Right kidney (tissue), 9 donors: ENCODE measurements around the gene RNASE11.
"Not testable (repeated sequence)": the region's sequence is repeated elsewhere in the genome, so short reads cannot be mapped to it uniquely, and the experiment has no call there.

Experiments used
- DNase-seq: peaks from one replicate; pipeline ENCODE4 v3.0.0-alpha.2; 2016
- long read RNA-seq, 8 donors: transcript quantifications; one replicate each; lab custom pipeline, GENCODE V29; 2026

The RNASE11 gene
- long read RNA-seq, donor 1, result 0 reads
- long read RNA-seq, donor 2, result 0 reads
- long read RNA-seq, donor 3, result 0 reads
- long read RNA-seq, donor 4, result 0 reads
- long read RNA-seq, donor 5, result 0 reads
- long read RNA-seq, donor 6, result 0 reads
- long read RNA-seq, donor 7, result 0 reads
- long read RNA-seq, donor 8, result 0 reads

- no peak for DNase-seq
Measured at GRCh38 chr14:20587489-20588154, at the start of gene RNASE11. Gene RNASE11 (minus strand): TSS chr14:20588001.

DNA sequence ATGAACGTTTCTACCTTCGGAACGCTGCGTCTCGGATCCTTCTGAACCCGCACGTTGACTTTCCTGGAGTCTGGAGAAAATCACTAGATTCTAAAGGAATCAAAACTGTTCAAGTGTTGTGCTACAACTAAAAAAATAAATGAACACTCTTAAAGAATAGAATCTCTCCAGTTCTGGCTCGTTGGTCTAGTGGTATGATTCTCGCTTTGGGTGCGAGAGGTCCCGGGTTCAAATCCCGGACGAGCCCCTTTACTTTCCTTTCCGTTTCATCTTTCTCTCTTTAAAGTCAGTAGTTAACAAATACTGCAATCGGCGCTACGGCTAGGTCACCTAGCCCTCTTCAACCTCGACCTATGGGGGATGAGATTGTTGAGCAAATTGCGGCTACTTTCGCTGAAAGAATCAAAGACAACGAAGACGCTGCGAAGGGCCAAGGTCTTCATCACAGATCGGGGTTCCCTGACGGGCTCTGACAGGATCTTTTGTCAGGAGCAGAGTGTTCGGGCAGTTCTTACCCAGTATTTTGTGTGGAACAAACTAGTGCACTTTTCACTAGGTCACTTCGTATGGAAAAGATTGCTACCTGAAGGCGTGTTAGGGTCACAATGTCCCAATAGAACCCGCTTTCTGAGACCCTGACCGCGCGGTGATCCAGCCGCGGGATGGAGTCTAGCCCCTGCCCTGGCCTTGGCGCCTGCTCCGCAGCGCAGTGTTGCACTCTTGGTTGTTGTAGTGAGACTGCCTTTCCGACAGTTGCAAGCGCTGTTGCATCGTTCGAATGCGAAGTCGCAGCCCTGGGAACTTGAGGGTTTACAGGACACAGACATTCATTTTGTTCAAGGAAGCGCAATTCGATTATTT, 45.3 kb upstream of the RNASE11 start:
- peak; percentile 47 for DNase-seq

- DNase-seq, result no peak
Measured at GRCh38 chr14:20632448-20632830, 44.6 kb upstream of the RNASE11 start.

GRCh38 chr14:20631880-20632389, 44.1 kb upstream of the RNASE11 start:
- peak; percentile 46 for DNase-seq

DNA sequence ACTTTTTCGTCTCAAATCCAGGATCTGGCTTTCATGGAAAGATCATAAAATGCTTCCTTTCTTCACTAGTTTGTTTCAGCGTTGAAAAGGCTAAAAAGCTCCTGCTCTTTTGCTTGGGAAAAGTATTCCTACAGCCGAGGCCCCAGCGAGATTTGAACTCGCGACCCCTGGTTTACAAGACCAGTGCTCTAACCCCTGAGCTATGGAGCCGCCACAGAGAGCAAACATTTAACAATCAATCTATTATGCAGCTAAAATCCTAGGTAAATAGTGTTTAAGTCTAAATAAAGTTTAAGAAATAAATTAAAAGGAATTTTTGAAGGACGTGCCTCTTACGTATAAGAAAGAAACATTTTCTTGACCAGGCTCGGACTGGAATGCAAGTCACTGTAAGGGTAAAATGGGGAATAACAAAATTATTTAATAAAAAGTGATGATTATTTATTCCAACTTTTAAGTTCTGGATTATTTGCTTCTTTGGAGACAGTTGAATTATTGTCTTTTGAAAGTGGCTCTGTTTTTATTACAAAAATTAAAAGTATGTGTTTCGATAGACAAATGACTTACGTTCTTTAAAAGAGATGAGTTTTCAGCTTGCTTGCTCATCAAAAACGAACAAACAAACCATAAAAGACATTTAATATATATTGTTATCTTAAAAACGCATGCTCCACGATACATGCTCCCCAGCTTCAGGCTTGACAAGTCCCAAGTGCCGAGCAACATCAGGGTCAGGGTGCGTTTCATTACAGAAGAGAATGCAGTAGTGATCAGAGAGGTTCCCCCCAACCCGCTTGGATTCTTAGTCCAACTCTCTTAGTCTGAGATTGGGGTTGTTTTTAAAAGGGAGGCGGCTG, 43.5 kb upstream of the RNASE11 start:
- no peak for DNase-seq

DNA sequence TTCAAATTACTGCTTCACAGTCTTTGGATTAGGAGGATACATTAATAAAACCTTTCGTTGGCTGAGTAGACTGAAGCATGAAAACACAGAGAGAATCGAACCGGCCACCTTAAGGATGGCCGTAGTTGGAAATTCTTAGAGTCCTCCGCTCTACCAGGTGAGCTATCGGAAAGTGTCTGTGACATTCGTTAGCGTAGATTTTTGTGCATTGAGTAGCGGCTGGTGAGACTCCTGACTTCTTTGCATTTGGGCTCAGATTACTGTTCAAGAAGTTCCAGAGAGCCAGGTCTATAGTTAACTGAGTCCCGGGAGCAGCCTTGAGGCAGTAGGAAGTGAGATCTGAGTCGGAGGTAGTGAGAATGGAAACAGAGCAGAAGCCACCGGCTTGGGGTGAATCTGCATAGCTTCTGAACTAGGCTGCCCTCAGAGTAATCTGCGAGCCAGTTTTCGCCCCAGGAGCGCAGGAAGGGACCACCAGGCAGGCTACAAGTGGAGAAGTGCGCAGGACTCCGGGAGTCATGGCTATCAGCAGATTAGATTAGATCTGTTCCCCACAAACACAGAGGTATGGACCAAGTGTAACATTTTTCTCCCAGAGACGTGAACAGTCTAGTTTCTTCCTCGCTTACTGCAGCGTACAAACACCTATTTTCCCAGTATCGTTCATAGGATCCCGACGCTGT, 42.7 kb upstream of the RNASE11 start:
- peak; percentile 63 for DNase-seq

DNA sequence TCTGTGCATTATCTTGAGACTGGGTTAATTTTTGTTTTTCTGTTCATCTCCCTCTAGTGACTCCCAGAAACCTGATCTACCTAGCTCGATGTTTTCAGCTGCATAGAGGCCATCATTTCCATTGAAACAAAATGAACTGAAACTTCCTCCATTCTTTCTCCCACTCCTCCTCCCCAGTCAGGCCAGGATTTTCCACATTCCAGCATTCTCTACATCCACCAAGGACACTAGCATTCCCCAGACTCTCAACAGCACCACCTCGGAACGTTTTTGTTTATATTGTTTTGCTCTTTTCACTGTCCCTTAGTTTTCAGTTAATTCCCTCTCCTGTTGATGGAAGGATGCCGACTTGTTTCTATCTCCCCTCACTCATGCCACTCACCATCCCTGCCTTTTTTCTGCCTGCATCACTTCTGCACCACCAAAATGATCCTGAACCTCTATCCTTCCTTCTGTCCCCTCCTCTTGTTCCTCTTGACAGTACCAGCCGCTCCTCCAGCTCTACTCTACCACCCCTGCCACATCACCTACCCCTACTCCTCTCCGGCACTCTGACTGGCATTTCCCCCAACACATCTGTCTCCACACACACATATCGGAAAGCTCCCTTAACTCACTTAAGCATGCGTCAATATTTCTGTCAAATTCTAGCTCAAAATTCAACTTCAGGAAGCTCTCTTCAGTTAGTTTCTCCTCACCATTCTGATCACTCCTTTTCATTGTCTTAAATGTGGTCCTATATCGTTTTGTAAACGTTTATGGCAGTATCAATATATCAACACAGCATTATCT, 40.5 kb upstream of the RNASE11 start:
- no peak for DNase-seq

- no peak for DNase-seq
Measured at GRCh38 chr14:20627346-20628027, 39.7 kb upstream of the RNASE11 start.

DNA sequence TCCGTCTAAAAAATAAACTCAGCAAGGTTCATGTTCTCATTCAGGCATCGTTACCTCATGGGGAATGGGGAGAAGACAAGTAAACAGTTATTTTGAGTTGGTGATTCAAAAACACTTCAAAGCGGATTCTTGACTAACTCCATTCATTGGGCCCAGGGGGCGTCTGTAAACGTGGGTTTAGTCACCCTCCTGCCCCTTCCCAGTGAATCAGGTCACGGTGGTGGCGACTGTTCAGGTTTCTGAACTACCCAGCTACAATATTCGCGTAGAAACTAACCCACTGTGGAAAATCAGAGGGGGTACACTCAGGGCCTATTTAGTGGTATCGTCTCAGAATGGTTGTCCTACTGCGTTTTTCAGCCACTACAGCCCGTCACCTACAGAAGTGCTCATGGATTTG, 38.5 kb upstream of the RNASE11 start:
- DNase-seq, result no peak

DNA sequence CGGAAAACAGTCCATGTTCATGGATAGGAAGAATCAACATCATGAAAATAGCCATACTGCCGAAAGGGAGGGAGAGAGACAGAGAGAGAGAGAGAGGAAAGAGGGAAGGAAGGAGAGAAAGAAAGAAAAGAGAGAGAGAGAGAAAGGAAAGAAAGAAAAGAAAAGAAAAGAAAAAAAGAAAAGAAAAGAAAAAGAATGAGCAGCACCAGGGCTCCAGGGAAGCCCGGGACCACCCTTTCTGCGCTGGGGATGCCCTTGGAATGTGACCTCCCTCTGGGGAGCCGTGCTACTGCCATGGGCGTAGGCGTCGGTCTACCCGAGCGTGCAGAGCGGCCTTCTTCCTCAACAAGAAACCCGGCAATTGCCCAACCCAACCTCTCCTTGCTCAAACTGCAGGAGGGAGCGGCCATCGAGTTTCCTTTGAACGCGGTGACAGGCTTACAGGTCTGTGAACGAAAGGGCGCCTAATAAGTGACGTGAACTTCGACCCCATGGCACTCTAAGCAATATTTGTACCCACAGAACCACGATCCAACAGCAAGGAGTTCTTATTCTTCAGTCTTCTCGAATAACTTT, 36.8 kb upstream of the RNASE11 start:
- peak; percentile 45 for DNase-seq

- no peak for DNase-seq
Measured at GRCh38 chr14:20623798-20624197, 36.0 kb upstream of the RNASE11 start.

- DNase-seq, result no peak
Measured at GRCh38 chr14:20622816-20623291, 35.1 kb upstream of the RNASE11 start.

- no peak for DNase-seq
Measured at GRCh38 chr14:20620798-20621478, 33.1 kb upstream of the RNASE11 start.

DNA sequence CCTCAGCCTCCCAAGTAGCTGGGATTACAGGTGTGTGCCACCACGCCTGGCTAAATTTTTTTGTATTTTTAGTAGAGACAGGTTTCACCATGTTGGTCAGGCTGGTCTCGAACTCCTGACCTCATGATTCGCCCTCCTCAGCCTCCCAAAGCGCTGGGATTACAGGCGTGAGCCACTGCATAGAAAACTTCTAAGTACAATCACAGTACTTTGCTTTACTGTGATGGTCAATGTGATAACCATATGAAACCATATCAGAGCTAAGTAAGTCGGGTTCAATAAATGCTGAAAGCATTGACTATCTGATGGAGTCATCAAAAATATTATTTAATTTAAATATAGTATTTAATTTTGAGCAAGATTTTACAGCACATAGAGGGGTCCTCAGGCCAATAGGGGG, 31.9 kb upstream of the RNASE11 start:
- DNase-seq, result not testable (repeated sequence)

GRCh38 chr14:20618271-20618749, 30.5 kb upstream of the RNASE11 start:
- no peak for DNase-seq

GRCh38 chr14:20617138-20618003, 29.6 kb upstream of the RNASE11 start:
- DNase-seq, result no peak

DNA sequence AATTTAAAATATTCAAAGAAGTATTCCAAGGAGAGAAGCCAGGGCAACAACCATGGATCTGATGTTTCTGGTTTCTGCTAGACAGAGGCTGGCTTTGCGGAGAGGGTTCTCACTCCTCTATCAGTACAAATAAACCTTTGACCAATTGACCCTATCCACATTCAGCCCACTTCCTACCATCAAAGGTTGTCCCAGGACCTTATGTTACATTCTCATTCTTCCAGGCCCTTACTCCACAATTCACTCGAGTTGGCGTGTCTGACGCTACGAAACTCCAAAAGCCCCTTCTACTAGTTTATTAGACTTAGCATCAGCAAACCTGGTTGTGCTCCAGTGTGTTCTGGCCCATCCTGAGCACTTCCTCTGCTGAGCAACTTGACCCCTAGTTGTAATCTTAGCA, 28.2 kb upstream of the RNASE11 start:
- no peak for DNase-seq
